IPS-NIHi7 (cell line): ENCODE measurements around the gene MS4A10.

Experiments used
- DNase-seq: peaks from one replicate; pipeline ENCODE4 v3.0.0; 2012; ENCODE audit warnings: mixed read lengths; ENCODE audit errors: extremely low spot score

MS4A10 gene

GRCh38 chr11:60765355-60765754 lies 19.8 kb upstream of the MS4A10 start:
- no peak for DNase-seq

- DNase-seq: no peak
These were observed 18.6 kb upstream of the MS4A10 start for GRCh38 chr11:60766547-60766946.

GRCh38 chr11:60767388-60767811 lies 17.7 kb upstream of the MS4A10 start:
- peak; percentile 88 for DNase-seq

GRCh38 chr11:60768202-60768601 lies 16.9 kb upstream of the MS4A10 start:
- DNase-seq: no peak

GRCh38 chr11:60769273-60769672 lies 15.9 kb upstream of the MS4A10 start:
- DNase-seq: no peak

GRCh38 chr11:60769811-60770210 lies 15.3 kb upstream of the MS4A10 start:
- no peak for DNase-seq

- no peak for DNase-seq
These were observed 14.0 kb upstream of the MS4A10 start for GRCh38 chr11:60771146-60771545.

GRCh38 chr11:60771879-60772525 lies 13.1 kb upstream of the MS4A10 start:
- DNase-seq: no peak

- DNase-seq: no peak
These were observed 12.5 kb upstream of the MS4A10 start for GRCh38 chr11:60772666-60773065.

GRCh38 chr11:60774726-60775125 lies 10.4 kb upstream of the MS4A10 start:
- no peak for DNase-seq

GRCh38 chr11:60775420-60775961 lies 9.6 kb upstream of the MS4A10 start:
- DNase-seq: peak; percentile 94

- no peak for DNase-seq
These were observed 9.0 kb upstream of the MS4A10 start for GRCh38 chr11:60776167-60776566.

GRCh38 chr11:60777106-60777505 lies 8.0 kb upstream of the MS4A10 start:
- no peak for DNase-seq

GRCh38 chr11:60777572-60777971 lies 7.6 kb upstream of the MS4A10 start:
- no peak for DNase-seq

- no peak for DNase-seq
These were observed 5.1 kb upstream of the MS4A10 start for GRCh38 chr11:60780065-60780464.

GRCh38 chr11:60780774-60781173 lies 4.4 kb upstream of the MS4A10 start:
- no peak for DNase-seq

GRCh38 chr11:60781286-60781980 lies 3.7 kb upstream of the MS4A10 start:
- no peak for DNase-seq

GRCh38 chr11:60781981-60782316 lies 3.2 kb upstream of the MS4A10 start:
- no peak for DNase-seq

- DNase-seq: no peak
These were observed 2.6 kb upstream of the MS4A10 start for GRCh38 chr11:60782393-60783140.

GRCh38 chr11:60783141-60783484 lies 2.0 kb upstream of the MS4A10 start:
- no peak for DNase-seq

GRCh38 chr11:60783911-60784310 lies 1.2 kb upstream of the MS4A10 start:
- no peak for DNase-seq

- no peak for DNase-seq
These were observed 751 bp downstream of the MS4A10 start for GRCh38 chr11:60785806-60786361.
